ENCODE measurements around the gene RAMACL.
A peak's percentile ranks its signal among the peaks of the same experiment; 100 is the strongest.

Gene RAMACL

GRCh38 chr6:166573511-166574216 lies 12.8 kb downstream of the RAMACL start:
- DNase-seq, result no peak

GRCh38 chr6:166572370-166573261 lies 13.9 kb downstream of the RAMACL start:
- no peak for DNase-seq

GRCh38 chr6:166570929-166571713 lies 15.4 kb downstream of the RAMACL start:
- DNase-seq, result no peak

GRCh38 chr6:166569206-166569605 lies 17.3 kb downstream of the RAMACL start:
- DNase-seq, result no peak

- no peak for DNase-seq
These were observed 18.7 kb downstream of the RAMACL start for GRCh38 chr6:166567813-166568212.

GRCh38 chr6:166567107-166567506 lies 19.4 kb downstream of the RAMACL start:
- no peak for DNase-seq

- no peak for DNase-seq
These were observed 20.2 kb downstream of the RAMACL start for GRCh38 chr6:166566026-166567011.

GRCh38 chr6:166565084-166565967 lies 21.2 kb downstream of the RAMACL start:
- no peak for DNase-seq

GRCh38 chr6:166563805-166564204 lies 22.7 kb downstream of the RAMACL start:
- no peak for DNase-seq

- no peak for DNase-seq
These were observed 23.3 kb downstream of the RAMACL start for GRCh38 chr6:166563200-166563599.

GRCh38 chr6:166562726-166563125 lies 23.8 kb downstream of the RAMACL start:
- DNase-seq, result no peak

GRCh38 chr6:166561771-166562359 lies 24.6 kb downstream of the RAMACL start:
- no peak for DNase-seq

GRCh38 chr6:166560222-166560621 lies 26.3 kb downstream of the RAMACL start:
- DNase-seq, result no peak

- no peak for DNase-seq
These were observed 26.8 kb downstream of the RAMACL start for GRCh38 chr6:166559662-166560061.

- DNase-seq, result no peak
These were observed 27.3 kb downstream of the RAMACL start for GRCh38 chr6:166559211-166559610.

- DNase-seq, result no peak
These were observed 28.1 kb downstream of the RAMACL start for GRCh38 chr6:166558156-166559005.

- peak in 1 of 2 donors; percentile 3 for DNase-seq
These were observed 29.6 kb downstream of the RAMACL start for GRCh38 chr6:166556863-166557322.

- no peak for DNase-seq
These were observed 30.1 kb downstream of the RAMACL start for GRCh38 chr6:166556336-166556735.

- DNase-seq, result no peak
These were observed 31.4 kb downstream of the RAMACL start for GRCh38 chr6:166555086-166555485.
